GM21515 (cell line): Measurements from ENCODE around the gene USF2.
A peak's percentile ranks its signal among the peaks of the same experiment; 100 is the strongest.
"Not testable (repeated sequence)": the region's sequence is repeated elsewhere in the genome, so short reads cannot be mapped to it uniquely, and the experiment has no call there.

Experiments used
- ATAC-seq: cut with Tn5 transposase; IDR thresholded peaks from one replicate; pipeline ENCODE4 v1.9.1; 2021; ENCODE audit not compliant: unreplicated experiment

USF2 gene, protein sequence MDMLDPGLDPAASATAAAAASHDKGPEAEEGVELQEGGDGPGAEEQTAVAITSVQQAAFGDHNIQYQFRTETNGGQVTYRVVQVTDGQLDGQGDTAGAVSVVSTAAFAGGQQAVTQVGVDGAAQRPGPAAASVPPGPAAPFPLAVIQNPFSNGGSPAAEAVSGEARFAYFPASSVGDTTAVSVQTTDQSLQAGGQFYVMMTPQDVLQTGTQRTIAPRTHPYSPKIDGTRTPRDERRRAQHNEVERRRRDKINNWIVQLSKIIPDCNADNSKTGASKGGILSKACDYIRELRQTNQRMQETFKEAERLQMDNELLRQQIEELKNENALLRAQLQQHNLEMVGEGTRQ

DNA sequence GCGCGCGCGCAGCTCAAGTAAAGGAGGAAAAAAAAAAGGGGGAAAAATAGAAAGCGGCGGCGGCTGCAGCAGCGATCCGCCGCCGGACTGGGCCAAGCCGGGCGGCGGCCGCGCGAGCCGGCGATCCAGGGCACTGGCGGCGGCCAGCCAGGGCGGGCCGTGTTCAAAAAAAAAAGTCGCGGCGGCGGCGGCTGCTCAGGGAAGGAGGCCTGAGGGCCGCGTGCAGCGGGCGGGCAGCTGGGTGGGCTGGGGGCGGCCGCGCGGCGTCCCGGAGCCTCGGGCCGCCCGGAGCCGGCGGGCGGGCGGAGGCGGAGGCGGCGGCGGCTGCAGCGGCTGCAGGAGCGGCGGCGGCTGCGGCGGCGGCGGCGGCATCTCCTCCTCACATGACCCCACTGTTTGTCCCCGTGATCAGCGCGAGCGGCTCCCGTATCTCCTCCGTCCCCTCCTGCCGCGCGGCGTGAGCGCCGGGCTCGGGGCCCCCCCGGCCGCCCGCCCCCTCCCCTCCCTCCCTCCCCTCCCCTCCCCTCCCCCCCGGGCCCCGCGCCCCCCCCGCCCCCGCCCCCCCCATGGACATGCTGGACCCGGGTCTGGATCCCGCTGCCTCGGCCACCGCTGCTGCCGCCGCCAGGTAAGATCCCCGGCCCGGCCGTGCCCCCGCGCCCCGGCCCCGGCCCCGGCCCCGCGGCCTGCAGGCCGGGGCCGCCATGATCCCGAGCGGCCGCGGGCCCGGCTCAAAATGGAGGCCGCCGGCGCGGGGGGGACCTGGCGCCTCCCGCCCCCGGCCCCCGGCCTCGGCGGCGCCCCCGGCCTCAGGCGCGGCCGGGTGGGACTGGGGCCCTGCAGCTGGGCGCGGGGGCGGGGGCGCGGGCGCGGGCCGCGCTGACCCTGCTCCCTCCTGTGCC, at the start of gene USF2:
Gene USF2 (plus strand): TSS at position 427 of the 902 bp plus-strand sequence. CDS start 140 bp downstream, at position 567.
- peak; percentile 23 for ATAC-seq

- no peak for ATAC-seq
Measured at GRCh38 chr19:35219008-35219407, 49.8 kb upstream of the USF2 start.

GRCh38 chr19:35220315-35220921, 48.3 kb upstream of the USF2 start:
- no peak for ATAC-seq

DNA sequence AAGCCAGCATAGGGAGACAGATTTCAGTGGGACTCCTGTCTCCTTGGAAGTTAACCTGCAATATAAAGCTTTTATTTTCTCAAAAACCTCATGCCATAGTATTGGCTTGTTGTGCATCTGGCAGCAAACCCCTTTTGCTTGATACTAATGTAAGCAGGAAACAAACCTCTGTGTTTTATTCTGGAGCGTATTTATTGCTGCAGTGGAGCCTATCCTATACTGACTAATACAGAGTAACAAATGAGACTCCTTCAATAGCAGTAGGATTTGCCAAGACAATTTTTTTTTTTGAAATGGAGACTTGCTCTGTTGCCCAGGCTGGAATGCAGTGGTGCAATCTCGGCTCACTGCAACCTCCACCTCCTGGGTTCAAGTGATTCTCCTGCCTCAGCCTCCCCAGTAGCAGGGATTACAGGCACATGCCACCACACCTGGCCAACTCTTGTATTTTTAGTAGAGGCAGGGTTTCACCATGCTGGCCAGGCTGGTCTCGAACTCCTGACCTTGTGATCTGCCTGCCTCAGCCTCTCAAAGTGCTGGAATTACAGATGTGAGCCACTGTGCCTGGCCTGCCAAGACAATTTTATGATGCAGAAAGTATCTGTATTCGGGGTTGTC, 47.7 kb upstream of the USF2 start:
- not testable (repeated sequence) for ATAC-seq

- no peak for ATAC-seq
Measured at GRCh38 chr19:35222373-35223015, 46.3 kb upstream of the USF2 start.

- no peak for ATAC-seq
Measured at GRCh38 chr19:35223084-35223790, 45.5 kb upstream of the USF2 start.

GRCh38 chr19:35223862-35224505, 44.8 kb upstream of the USF2 start:
- ATAC-seq: no peak

DNA sequence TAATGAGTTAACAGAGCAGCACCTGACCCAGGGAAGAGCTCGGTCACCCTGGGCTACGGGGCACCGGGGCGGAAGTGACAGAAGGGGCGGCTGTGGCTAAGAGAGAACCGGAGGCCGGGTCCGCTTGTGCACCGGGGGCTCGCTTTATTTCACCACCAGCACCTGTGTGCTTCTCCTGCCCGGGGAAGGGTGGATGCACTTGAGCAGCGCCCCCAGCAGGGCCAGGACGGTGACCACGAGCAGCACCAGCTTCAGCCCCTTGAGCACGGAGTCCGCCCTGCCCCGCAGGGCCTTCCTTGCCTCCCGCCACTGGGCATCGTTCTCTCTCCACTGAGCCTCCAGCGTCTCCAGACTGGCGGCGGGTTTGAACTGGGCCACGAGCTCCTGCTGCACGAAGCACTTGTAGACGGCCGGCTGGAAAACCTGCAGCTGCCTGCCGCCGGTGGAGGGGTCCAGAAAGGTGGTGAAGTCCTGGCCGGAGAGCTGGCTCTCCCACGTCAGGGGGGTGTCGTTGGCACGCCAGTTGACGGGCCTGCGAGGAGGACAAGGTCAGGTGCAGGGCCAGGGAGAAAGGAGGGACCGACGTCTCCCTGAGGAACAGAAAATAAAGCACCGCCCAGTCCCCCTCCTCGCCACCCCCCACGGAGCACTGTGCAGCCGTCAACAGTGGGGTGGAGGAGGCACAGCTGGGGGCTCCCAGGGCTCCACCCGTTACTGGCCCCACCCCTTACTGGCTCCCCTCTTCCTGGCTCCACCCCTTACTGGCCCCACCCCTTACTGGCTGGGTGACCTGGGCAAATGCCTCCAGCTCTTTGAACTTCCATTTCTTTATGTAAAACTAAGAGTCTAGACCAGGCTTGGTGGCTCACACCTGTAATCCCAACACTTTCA, 43.8 kb upstream of the USF2 start:
- no peak for ATAC-seq

DNA sequence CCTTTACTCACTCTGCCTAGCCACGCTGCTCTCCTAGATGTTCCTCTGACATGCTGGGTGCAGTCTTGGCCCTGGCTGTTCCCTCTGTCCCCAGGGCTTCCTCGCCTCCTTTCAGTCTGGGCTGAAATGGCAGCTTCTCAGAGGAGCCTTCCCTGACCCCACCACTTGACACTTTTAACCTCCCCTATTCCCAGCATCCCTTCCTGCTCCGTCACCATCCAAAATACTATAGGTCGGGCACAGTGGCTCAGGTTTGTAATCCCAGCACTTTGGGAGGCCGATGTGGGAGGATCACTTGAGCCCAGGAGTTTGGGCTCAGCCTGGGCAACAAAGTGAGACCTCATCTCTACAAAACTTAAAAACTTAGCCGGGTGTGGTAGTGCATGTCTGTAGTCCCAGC, 42.8 kb upstream of the USF2 start:
- ATAC-seq: no peak

DNA sequence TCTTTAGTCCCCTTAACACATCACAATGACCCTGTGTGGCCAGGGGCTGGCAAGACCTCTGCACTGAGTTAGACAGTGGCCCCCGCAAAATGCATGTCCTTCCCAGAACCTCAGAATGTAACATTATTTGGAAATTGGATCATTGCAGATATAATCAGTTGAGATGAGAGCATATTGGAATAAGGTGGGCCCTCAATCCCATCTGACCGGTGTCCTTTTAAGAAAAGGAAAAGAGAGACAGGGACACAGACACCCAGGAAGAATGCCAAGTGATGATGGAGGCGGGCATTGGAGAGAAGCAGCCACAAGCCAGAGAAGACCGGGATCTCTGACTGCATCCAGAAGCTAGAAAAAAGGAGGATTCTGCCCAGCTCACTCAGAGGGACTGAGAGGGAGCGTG, 42.0 kb upstream of the USF2 start:
- ATAC-seq: no peak

DNA sequence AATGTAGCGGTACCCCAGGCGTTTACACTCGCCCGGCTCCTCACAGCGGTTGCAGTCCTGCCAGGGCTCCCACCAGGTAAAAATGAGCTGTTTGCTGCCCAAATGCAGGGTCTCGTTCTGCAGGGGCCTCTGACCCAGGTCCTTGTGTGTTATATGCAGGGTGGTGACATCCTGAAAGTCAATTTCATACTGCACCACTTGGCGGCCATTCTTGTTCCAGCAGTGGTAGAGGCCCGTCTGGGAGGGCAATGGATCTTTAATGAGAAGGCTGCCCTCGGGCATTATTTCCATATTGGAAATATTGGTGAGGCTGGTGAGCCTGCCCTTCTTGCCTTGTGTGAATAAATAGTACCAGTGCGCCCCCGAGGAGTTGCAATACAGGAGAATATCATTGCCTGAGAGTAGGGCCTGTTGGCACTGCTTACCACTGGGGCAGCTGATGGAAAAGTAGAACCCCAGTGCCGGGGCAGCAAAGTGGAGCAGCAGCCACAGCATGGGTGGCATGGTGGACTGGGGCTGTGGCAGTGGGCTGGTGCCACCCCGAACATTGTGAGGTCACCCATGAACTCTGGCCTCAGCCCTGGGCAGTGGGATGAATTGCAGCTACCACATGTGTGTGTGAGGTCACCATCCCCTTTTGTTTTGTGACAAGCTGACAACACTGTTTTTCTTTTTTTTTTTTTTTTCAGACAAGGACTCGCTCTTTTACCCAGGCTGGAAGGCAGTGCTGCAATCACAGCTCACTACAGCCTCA, 40.4 kb upstream of the USF2 start, which contains the start of gene FAM187B:
Gene FAM187B (minus strand): TSS at position 563 of the 754 bp plus-strand sequence. CDS start 59 bp downstream, at position 504.
- no peak for ATAC-seq

GRCh38 chr19:35229601-35230000, 39.2 kb upstream of the USF2 start:
- ATAC-seq: no peak

DNA sequence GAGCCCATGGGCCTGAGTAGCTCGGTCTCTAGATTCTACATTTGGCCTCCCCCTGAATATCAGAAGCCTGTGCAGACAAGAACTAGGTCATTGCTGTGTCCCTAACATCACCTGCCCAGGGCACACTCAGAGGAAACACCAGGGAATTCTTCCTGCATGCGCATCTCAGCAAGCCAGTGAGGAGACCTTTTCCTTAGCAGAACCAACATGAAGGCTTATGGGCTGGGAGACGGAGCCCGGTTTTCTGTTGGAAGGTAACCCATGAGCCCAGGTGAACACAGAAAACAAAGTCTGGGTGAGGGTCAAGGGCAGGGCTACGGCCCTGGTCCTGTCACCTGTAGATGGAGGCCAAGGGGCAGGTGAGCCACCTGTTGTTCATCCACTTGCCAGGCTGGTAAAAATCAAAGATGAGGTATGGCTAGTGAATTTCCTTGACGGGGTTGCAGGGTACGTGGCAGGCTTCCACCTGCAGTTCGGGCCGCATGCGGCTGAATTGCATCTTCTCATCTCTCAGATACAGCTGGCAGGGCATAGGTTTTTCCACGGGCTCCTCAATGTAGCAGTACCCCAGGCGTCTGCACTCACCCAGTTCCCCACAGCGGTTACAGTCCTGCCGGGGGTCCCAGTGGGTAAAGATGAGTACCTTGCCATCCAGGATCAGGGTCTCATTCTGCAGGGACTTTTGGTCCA, 36.7 kb upstream of the USF2 start:
- no peak for ATAC-seq

- ATAC-seq: no peak
Measured at GRCh38 chr19:35232912-35233311, 35.9 kb upstream of the USF2 start.

GRCh38 chr19:35236638-35237400, 31.9 kb upstream of the USF2 start:
- no peak for ATAC-seq

GRCh38 chr19:35239597-35239996, 29.2 kb upstream of the USF2 start:
- ATAC-seq: not testable (repeated sequence)
